ENCODE data around the gene PTTG2. TPM values are rescaled to one million over a fixed set of nuclear protein-coding genes. Genes with fewer than 3 reads are reported as not detected.

Gene PTTG2
- total and polyA plus RNA-seq, 2 experiments from 2014 or later: 1.1 TPM; not detected in 1

- no peak for TF ChIP-seq ZNF462 (CRISPR knock-in tag; IDR thresholded peaks at IDR 0.05)
- peaks cover 9% of the 10 kb centered on the region; the same call in 1 of the 2 replicates for H4K20me1 ChIP-seq (replicated peaks; ENCODE audit: insufficient read depth)
- H3F3A ChIP-seq (replicated peaks; ENCODE audit: low read depth): no peaks in the 10 kb centered on the region
- H3K27ac ChIP-seq (ENCODE audit: low read depth): no peak overlapping the region
- H3K27me3 ChIP-seq (ENCODE audit: insufficient read depth): no peaks in the 10 kb centered on the region
- Mint-ChIP-seq H3K4me3 (no peak overlapping the region), H3K27me3 (ENCODE audit: insufficient read depth, low read depth, poor library complexity) (peaks cover 2% of the 10 kb centered on the region), H3K27ac (no peak overlapping the region), H3K9me3 (no peaks in the 10 kb centered on the region; the same call in 2 of the 3 replicates), H3K36me3 (ENCODE audit: low read depth) (peaks cover 2% of the 10 kb centered on the region; the same call in 2 of the 3 replicates), H3K4me1 (peaks cover 32% of the 10 kb centered on the region)
- H2AFZ ChIP-seq: no peak overlapping the region
- no peak overlapping the region for H3K4me3 ChIP-seq
- H3K36me3 ChIP-seq (ENCODE audit: insufficient read depth): no peaks in the 10 kb centered on the region
- H3K9me2 ChIP-seq (ENCODE audit: insufficient read depth): no peaks in the 10 kb centered on the region
- H3K4me2 ChIP-seq: no peak overlapping the region
- H3K4me1 ChIP-seq (ENCODE audit: insufficient read depth): peaks cover 14% of the 10 kb centered on the region
- no peak for DNase-seq (ENCODE audit: low spot score)
- ATAC-seq: no peak
- peaks cover 63% of the 10 kb centered on the region for H3K79me2 ChIP-seq (replicated peaks; ENCODE audit: insufficient read depth)
Observed at GRCh38 chr4:38009949-38010348, 49.8 kb downstream of the PTTG2 start.

Other genes with a start within 250 kb of the PTTG2 start
- 30.8 and 36.6 TPM in 2 replicates for gene PGM2, start 133.7 kb upstream of the PTTG2 start, total RNA-seq (2014; rRNA removed; shearing (Covaris generic))
- 10.1 and 11.4 TPM in 2 replicates for gene PGM2, start 133.7 kb upstream of the PTTG2 start, polyA plus RNA-seq (2016; fragmentation: Nextera tagmentation; extraction: Ambion mirVana)
- gene TBC1D1, start 69.3 kb upstream of the PTTG2 start, total RNA-seq (2014; rRNA removed; shearing (Covaris generic)): 137 and 151 TPM in 2 replicates
- 50.7 and 53.9 TPM in 2 replicates for gene TBC1D1, start 69.3 kb upstream of the PTTG2 start, polyA plus RNA-seq (2016; fragmentation: Nextera tagmentation; extraction: Ambion mirVana)